SK-N-SH (cell line): ENCODE results near the gene TOX2. TPM values are rescaled to one million over a fixed set of nuclear protein-coding genes. Genes with fewer than 3 reads are reported as not detected.

ENCODE experiments used
- CTCF ChIA-PET: fragments of 300-600, 350-600 bp; formaldehyde crosslinking; extraction: SDS; loops from one replicate; lab custom pipeline; 2021; lab: Yijun Ruan, JAX
- POLR2A ChIA-PET: fragments of 350-600 bp; sonication (Branson Sonifier 250); formaldehyde crosslinking; extraction: SDS; loops from one replicate; lab custom pipeline; 2020; ENCODE audit warnings: antibody characterized with exemption, inconsistent platforms; lab: Yijun Ruan, JAX
- DNase-seq: peaks from one replicate; pipeline ENCODE4 v3.0.0; 2012
- H2AFZ ChIP-seq: fragments of 200-600 bp; sonication (generic); 2 replicates; pipeline ENCODE4 v1.8.1; 2016; ENCODE audit warnings: antibody characterized with exemption, mild to moderate bottlenecking, low read depth
- H3F3A ChIP-seq: fragments of 200-600 bp; sonication (generic); replicated peaks from 2 replicates; pipeline ENCODE3; 2016; ENCODE audit warnings: antibody characterized with exemption, mild to moderate bottlenecking; ENCODE audit not compliant: insufficient read depth
- H3K27ac ChIP-seq, 2 experiments: fragments of 200-500 bp in 1 of 2; fragments of 200-600 bp in 1 of 2; sonication (Bioruptor generic) in 1 of 2; sonication (generic), shearing (Covaris generic) in 1 of 2; 2 replicates each; pipeline versions ENCODE4 v1.5.1 to v1.6.1; 2014 to 2016; ENCODE audit warnings: low read depth in 2 of 2, inconsistent platforms in 1 of 2, low read length in 1 of 2, mild to moderate bottlenecking in 1 of 2, mixed read lengths in 1 of 2
- H3K27me3 ChIP-seq: fragments of 200-600 bp; sonication (generic), shearing (Covaris generic); 2 replicates; pipeline ENCODE4 v1.6.1; 2016; ENCODE audit warnings: mixed run types; ENCODE audit not compliant: insufficient read depth
- H3K36me3 ChIP-seq, 2 experiments: fragments of 200-500 bp in 1 of 2; fragments of 200-600 bp in 1 of 2; sonication (Bioruptor generic) in 1 of 2; sonication (generic) in 1 of 2; replicated peaks in 1 of 2; 2 replicates each; pipeline versions ENCODE3 to v1.5.1; 2014 to 2016; ENCODE audit warnings: low read length in 1 of 2, mild to moderate bottlenecking in 1 of 2; ENCODE audit not compliant: insufficient read depth in 2 of 2, control insufficient read depth in 1 of 2
- H3K4me1 ChIP-seq, 2 experiments: fragments of 200-500 bp in 1 of 2; fragments of 200-600 bp in 1 of 2; sonication (Bioruptor generic) in 1 of 2; sonication (generic), shearing (Covaris generic) in 1 of 2; 2 replicates each; pipeline versions ENCODE4 v1.5.1 to v1.6.1; 2014 to 2016; ENCODE audit warnings: low read depth in 1 of 2, low read length in 1 of 2, mixed run types in 1 of 2; ENCODE audit not compliant: insufficient read depth in 2 of 2, control insufficient read depth in 1 of 2
- H3K4me2 ChIP-seq: fragments of 200-600 bp; sonication (generic), shearing (Covaris generic); 2 replicates; pipeline ENCODE4 v1.6.1; 2017; ENCODE audit warnings: mixed run types
- H3K4me3 ChIP-seq, 2 experiments: fragments of 200-500 bp in 1 of 2; fragments of 200-600 bp in 1 of 2; sonication (Bioruptor generic) in 1 of 2; sonication (generic), shearing (Covaris generic) in 1 of 2; 2 replicates each; pipeline versions ENCODE4 v1.5.1 to v1.8.1; 2014 to 2016; ENCODE audit warnings: low read depth in 2 of 2, inconsistent platforms in 1 of 2, low read length in 1 of 2, mild to moderate bottlenecking in 1 of 2, mixed read lengths in 1 of 2, moderate library complexity in 1 of 2
- H3K79me2 ChIP-seq: fragments of 200-600 bp; sonication (generic); 2 replicates; pipeline ENCODE4 v1.8.1; 2017; ENCODE audit warnings: mild to moderate bottlenecking; ENCODE audit not compliant: insufficient read depth
- H3K9ac ChIP-seq: fragments of 200-600 bp; sonication (generic); 2 replicates; pipeline ENCODE4 v1.6.1; 2017; ENCODE audit warnings: mixed run types
- H3K9me2 ChIP-seq: fragments of 200-600 bp; sonication (generic); 2 replicates; pipeline ENCODE4 v1.6.1; 2017; ENCODE audit warnings: mixed run types
- H3K9me3 ChIP-seq: fragments of 200-600 bp; sonication (generic); 2 replicates; pipeline ENCODE4 v1.6.1; 2017; ENCODE audit warnings: mixed run types, mild to moderate bottlenecking, moderate library complexity
- H4K20me1 ChIP-seq: fragments of 200-600 bp; sonication (generic); 2 replicates; pipeline ENCODE4 v1.6.1; 2017; ENCODE audit warnings: mild to moderate bottlenecking, mixed run types; ENCODE audit not compliant: insufficient read depth
- CHD2 ChIP-seq: fragments of 150-350 bp; IDR thresholded peaks from 2 replicates; pipeline ENCODE4 v1.6.1; 2018; ENCODE audit warnings: low read length; ENCODE audit not compliant: partially characterized antibody
- ELF1 ChIP-seq: IDR thresholded peaks from 2 replicates; pipeline ENCODE4 v1.4.0; 2012
- EZH2phosphoT487 ChIP-seq: fragments of 200-600 bp; sonication (generic); IDR thresholded peaks from 2 replicates; pipeline ENCODE4 v1.6.1; 2017; ENCODE audit warnings: low read depth, mixed run types, mild to moderate bottlenecking, antibody characterized with exemption, moderate library complexity, borderline replicate concordance
- FOXJ3 ChIP-seq: sonication (generic); formaldehyde crosslinking; IDR thresholded peaks from 2 replicates; pipeline ENCODE4 v1.5.1; 2020; ENCODE audit warnings: mild to moderate bottlenecking, missing genetic modification reagents
- GABPA ChIP-seq: IDR thresholded peaks from 2 replicates; pipeline ENCODE4 v1.4.0; 2012; ENCODE audit warnings: low read depth, mild to moderate bottlenecking
- GATA2 ChIP-seq: sonication (generic); formaldehyde crosslinking; IDR thresholded peaks from 2 replicates; pipeline ENCODE4 v1.5.0; 2020; ENCODE audit warnings: mild to moderate bottlenecking, missing genetic modification reagents
- JUND ChIP-seq: IDR thresholded peaks from 2 replicates; pipeline ENCODE4 v1.4.0; 2012
- RAD21 ChIP-seq: IDR thresholded peaks from 2 replicates; pipeline ENCODE4 v1.6.1; 2012; ENCODE audit warnings: mild to moderate bottlenecking, low read length
- RCOR1 ChIP-seq: fragments of 150-350 bp; IDR thresholded peaks from 2 replicates; pipeline ENCODE4 v1.6.1; 2017; ENCODE audit warnings: antibody characterized with exemption, low read length
- SMC3 ChIP-seq: IDR thresholded peaks from 2 replicates; pipeline ENCODE4 v1.6.1; 2012; ENCODE audit warnings: low read depth, low read length, improper control_type of control experiment
- TAF1 ChIP-seq: IDR thresholded peaks from 2 replicates; pipeline ENCODE4 v1.6.1; 2012; ENCODE audit warnings: low read depth, mild to moderate bottlenecking, low read length, moderate library complexity, borderline replicate concordance
- TCF12 ChIP-seq: IDR thresholded peaks from 2 replicates; pipeline ENCODE4 v1.4.0; 2012
- TEAD4 ChIP-seq: IDR thresholded peaks from 2 replicates; pipeline ENCODE4 v1.4.0; 2012; ENCODE audit warnings: mild to moderate bottlenecking, borderline replicate concordance; ENCODE audit not compliant: insufficient read depth
- USF2 ChIP-seq: fragments of 150-350 bp; IDR thresholded peaks from 2 replicates; pipeline ENCODE4 v1.6.1; 2017; ENCODE audit warnings: antibody characterized with exemption, low read length, low read depth, borderline replicate concordance
- YY1 ChIP-seq: IDR thresholded peaks from 2 replicates; pipeline ENCODE4 v1.4.0; 2012; ENCODE audit warnings: low read depth, mild to moderate bottlenecking
- ZBTB33 ChIP-seq: IDR thresholded peaks from 2 replicates; pipeline ENCODE4 v1.4.0; 2012; ENCODE audit warnings: low read depth, borderline replicate concordance
- WGBS: methylation state at CpG from one replicate; pipeline ENCODE4 v1.1.6; 2017; ENCODE audit warnings: low lambda C conversion rate; 5-methylcytosine and 5-hydroxymethylcytosine counted together
- polyA plus RNA-seq, 3 experiments: library from polyadenylated mRNA; depleted of rRNA; stranded (reverse); fragments of >200 nt; gene quantifications; 2 replicates each; pipeline ENCODE4 v1.2.3, GENCODE V29; 2012
- TF ChIP-seq, protein P1 (sequence below): IDR thresholded peaks from 2 replicates; pipeline ENCODE4; 2012
- TF ChIP-seq, protein P2 (sequence below): fragments of 200-600 bp; sonication (generic); IDR thresholded peaks from 2 replicates; pipeline ENCODE4 v1.6.1; 2017; ENCODE audit warnings: antibody characterized with exemption, mild to moderate bottlenecking, moderate library complexity
- TF ChIP-seq, protein P3 (sequence below): IDR thresholded peaks from 2 replicates; pipeline ENCODE4 v1.4.0; 2012; ENCODE audit warnings: low read depth

Gene TOX2
- polyA plus RNA-seq, 1 of the 3 experiments (the other 2 are of a cell fraction): 15.4 TPM

DNA sequence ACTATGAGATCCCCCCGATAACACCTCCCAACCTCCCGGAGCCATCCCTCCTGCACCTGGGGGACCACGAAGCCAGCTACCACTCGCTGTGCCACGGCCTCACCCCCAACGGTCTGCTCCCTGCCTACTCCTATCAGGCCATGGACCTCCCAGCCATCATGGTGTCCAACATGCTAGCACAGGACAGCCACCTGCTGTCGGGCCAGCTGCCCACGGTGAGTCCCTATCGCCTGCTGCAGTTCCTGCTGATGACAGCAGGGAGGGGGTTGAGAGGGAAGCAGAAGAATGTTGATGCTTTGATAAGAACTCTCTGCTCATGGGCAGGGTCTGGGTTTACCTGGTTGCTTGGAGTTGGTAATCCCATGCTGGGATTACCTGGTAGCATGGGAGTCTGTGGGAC lies 91.9 kb downstream of the TOX2 start:
- Histone ChIP-seq H3K9ac (no peak overlapping the region), H4K20me1 (no peaks in the 10 kb centered on the region), H3K9me2 (no peaks in the 10 kb centered on the region)
- 95% methylated on average over 9 of the region's 9 CpGs for WGBS
- TF ChIP-seq RCOR1 (no peak), ZBTB33 (no peak), SMC3 (no peak), CHD2 (no peak), FOXJ3 (no peak), YY1 (no peak), TEAD4 (no peak), TAF1 (no peak), RAD21 (no peak), ELF1 (no peak), TCF12 (no peak), EZH2phosphoT487 (no peak), GATA2 (CRISPR knock-in tag) (no peak), GABPA (no peak), USF2 (no peak), JUND (no peak)
- TF ChIP-seq, protein P1, sequence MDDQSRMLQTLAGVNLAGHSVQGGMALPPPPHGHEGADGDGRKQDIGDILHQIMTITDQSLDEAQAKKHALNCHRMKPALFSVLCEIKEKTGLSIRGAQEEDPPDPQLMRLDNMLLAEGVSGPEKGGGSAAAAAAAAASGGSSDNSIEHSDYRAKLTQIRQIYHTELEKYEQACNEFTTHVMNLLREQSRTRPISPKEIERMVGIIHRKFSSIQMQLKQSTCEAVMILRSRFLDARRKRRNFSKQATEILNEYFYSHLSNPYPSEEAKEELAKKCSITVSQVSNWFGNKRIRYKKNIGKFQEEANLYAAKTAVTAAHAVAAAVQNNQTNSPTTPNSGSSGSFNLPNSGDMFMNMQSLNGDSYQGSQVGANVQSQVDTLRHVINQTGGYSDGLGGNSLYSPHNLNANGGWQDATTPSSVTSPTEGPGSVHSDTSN: no peak
- TF ChIP-seq, protein P2, sequence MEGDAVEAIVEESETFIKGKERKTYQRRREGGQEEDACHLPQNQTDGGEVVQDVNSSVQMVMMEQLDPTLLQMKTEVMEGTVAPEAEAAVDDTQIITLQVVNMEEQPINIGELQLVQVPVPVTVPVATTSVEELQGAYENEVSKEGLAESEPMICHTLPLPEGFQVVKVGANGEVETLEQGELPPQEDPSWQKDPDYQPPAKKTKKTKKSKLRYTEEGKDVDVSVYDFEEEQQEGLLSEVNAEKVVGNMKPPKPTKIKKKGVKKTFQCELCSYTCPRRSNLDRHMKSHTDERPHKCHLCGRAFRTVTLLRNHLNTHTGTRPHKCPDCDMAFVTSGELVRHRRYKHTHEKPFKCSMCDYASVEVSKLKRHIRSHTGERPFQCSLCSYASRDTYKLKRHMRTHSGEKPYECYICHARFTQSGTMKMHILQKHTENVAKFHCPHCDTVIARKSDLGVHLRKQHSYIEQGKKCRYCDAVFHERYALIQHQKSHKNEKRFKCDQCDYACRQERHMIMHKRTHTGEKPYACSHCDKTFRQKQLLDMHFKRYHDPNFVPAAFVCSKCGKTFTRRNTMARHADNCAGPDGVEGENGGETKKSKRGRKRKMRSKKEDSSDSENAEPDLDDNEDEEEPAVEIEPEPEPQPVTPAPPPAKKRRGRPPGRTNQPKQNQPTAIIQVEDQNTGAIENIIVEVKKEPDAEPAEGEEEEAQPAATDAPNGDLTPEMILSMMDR: no peak
- TF ChIP-seq, protein P3, sequence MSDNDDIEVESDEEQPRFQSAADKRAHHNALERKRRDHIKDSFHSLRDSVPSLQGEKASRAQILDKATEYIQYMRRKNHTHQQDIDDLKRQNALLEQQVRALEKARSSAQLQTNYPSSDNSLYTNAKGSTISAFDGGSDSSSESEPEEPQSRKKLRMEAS: no peak
- TF ChIP-seq, all 33 proteins: peak for 0
- DNase-seq: no peak
- POLR2A ChIA-PET: no interaction called here
- Histone ChIP-seq H3K9me3 (no peaks in the 10 kb centered on the region), H2AFZ (no peak overlapping the region), H3F3A (no peaks in the 10 kb centered on the region), H3K27me3 (no peaks in the 10 kb centered on the region), H3K36me3 (peaks cover 0 to 3% of the 10 kb centered on the region in 2 experiments), H3K4me3 (no peak overlapping the region), H3K4me2 (no peak overlapping the region), H3K79me2 (no peaks in the 10 kb centered on the region), H3K27ac (no peak overlapping the region), H3K4me1 (peaks cover 0 to 24% of the 10 kb centered on the region in 2 experiments; a peak in 2 of 4 replicates)
- CTCF ChIA-PET: interaction anchor here (1.0 to 1.3 kb wide), 3 partner anchors 23 to 257 kb away, joined by 3 read pairs; no protein-coding TSS in a partner anchor
